Measurements from ENCODE around the gene ANXA6.

Gene ANXA6

GRCh38 chr5:151097820-151098767 is 59.5 kb downstream of the ANXA6 start:
- no peak for TF ChIP-seq CTCF (IDR thresholded peaks at IDR 0.05; ENCODE audit: insufficient read depth, low read length, poor library complexity, severe bottlenecking)
- Histone ChIP-seq H3K36me3 (ENCODE audit: control insufficient read depth, insufficient read depth, low read length) (peaks cover 15% of the 10 kb centered on the region), H3K4me3 (replicated peaks; ENCODE audit: low read depth, low read length) (no peak overlapping the region), H3K27me3 (replicated peaks; ENCODE audit: control insufficient read depth, insufficient read depth, low read length) (no peaks in the 10 kb centered on the region)
- DNase-seq (ENCODE audit: extremely low read depth, insufficient read length) = no peak

GRCh38 chr5:151097061-151097460 is 60.5 kb downstream of the ANXA6 start:
- TF ChIP-seq CTCF (IDR thresholded peaks at IDR 0.05; ENCODE audit: insufficient read depth, low read length, poor library complexity, severe bottlenecking) = no peak
- Histone ChIP-seq H3K27me3 (replicated peaks; ENCODE audit: control insufficient read depth, insufficient read depth, low read length) (no peaks in the 10 kb centered on the region), H3K36me3 (ENCODE audit: control insufficient read depth, insufficient read depth, low read length) (peaks cover 15% of the 10 kb centered on the region), H3K4me3 (replicated peaks; ENCODE audit: low read depth, low read length) (no peak overlapping the region)
- DNase-seq (ENCODE audit: extremely low read depth, insufficient read length) = no peak

- no peaks in the 10 kb centered on the region for H3K27me3 ChIP-seq (replicated peaks; ENCODE audit: control insufficient read depth, insufficient read depth, low read length)
- TF ChIP-seq CTCF (IDR thresholded peaks at IDR 0.05; ENCODE audit: insufficient read depth, low read length, poor library complexity, severe bottlenecking) = no peak
- no peak overlapping the region for H3K4me3 ChIP-seq (replicated peaks; ENCODE audit: low read depth, low read length)
- peaks cover 6% of the 10 kb centered on the region for H3K36me3 ChIP-seq (ENCODE audit: control insufficient read depth, insufficient read depth, low read length)
- no peak for DNase-seq (ENCODE audit: extremely low read depth, insufficient read length)
Measured at GRCh38 chr5:151096001-151096373, 61.6 kb downstream of the ANXA6 start.

- H3K4me3 ChIP-seq (replicated peaks; ENCODE audit: low read depth, low read length) = no peak overlapping the region
- no peak for TF ChIP-seq CTCF (IDR thresholded peaks at IDR 0.05; ENCODE audit: insufficient read depth, low read length, poor library complexity, severe bottlenecking)
- no peak for DNase-seq (ENCODE audit: extremely low read depth, insufficient read length)
- peaks cover 3% of the 10 kb centered on the region for H3K36me3 ChIP-seq (ENCODE audit: control insufficient read depth, insufficient read depth, low read length)
- H3K27me3 ChIP-seq (replicated peaks; ENCODE audit: control insufficient read depth, insufficient read depth, low read length) = no peaks in the 10 kb centered on the region
Measured at GRCh38 chr5:151095341-151096000, 62.1 kb downstream of the ANXA6 start.

GRCh38 chr5:151094852-151095245 is 62.7 kb downstream of the ANXA6 start:
- no peak for TF ChIP-seq CTCF (IDR thresholded peaks at IDR 0.05; ENCODE audit: insufficient read depth, low read length, poor library complexity, severe bottlenecking)
- H3K4me3 ChIP-seq (replicated peaks; ENCODE audit: low read depth, low read length) = no peak overlapping the region
- no peak for DNase-seq (ENCODE audit: extremely low read depth, insufficient read length)
- H3K36me3 ChIP-seq (ENCODE audit: control insufficient read depth, insufficient read depth, low read length) = no peaks in the 10 kb centered on the region
- no peaks in the 10 kb centered on the region for H3K27me3 ChIP-seq (replicated peaks; ENCODE audit: control insufficient read depth, insufficient read depth, low read length)
